Suppressor macrophage treated with lipopolysaccharide for 1 hour (primary cell): ENCODE data around the gene CDK18.

ENCODE experiments used
- DNase-seq, 3 donors: peaks; one replicate each; pipeline ENCODE4 v3.0.0-alpha.2; 2020 to 2022

The CDK18 gene

GRCh38 chr1:205575294-205575885 is 70.9 kb downstream of the CDK18 start:
- DNase-seq = no peak

GRCh38 chr1:205576011-205576410 is 71.5 kb downstream of the CDK18 start:
- no peak for DNase-seq

- no peak for DNase-seq
Measured at GRCh38 chr1:205576805-205577761, 72.6 kb downstream of the CDK18 start.

- DNase-seq = no peak
Measured at GRCh38 chr1:205577874-205578658, 73.6 kb downstream of the CDK18 start.

GRCh38 chr1:205578780-205579571 is 74.5 kb downstream of the CDK18 start:
- no peak for DNase-seq

GRCh38 chr1:205579711-205580110 is 75.2 kb downstream of the CDK18 start:
- DNase-seq = no peak

- DNase-seq = no peak
Measured at GRCh38 chr1:205580140-205580922, 75.9 kb downstream of the CDK18 start.

- no peak for DNase-seq
Measured at GRCh38 chr1:205580923-205581180, 76.4 kb downstream of the CDK18 start.

- DNase-seq = no peak
Measured at GRCh38 chr1:205581321-205581980, 77.0 kb downstream of the CDK18 start.

- DNase-seq = no peak
Measured at GRCh38 chr1:205582046-205582445, 77.6 kb downstream of the CDK18 start.
